Renal cortical epithelial cell (primary cell): ENCODE measurements around the gene CRHBP. TPM values are rescaled to one million over a fixed set of nuclear protein-coding genes. Genes with fewer than 3 reads are reported as not detected.
"Not testable (repeated sequence)": the region's sequence is repeated elsewhere in the genome, so short reads cannot be mapped to it uniquely, and the experiment has no call there.

Experiments
- DNase-seq: peaks from one replicate; pipeline ENCODE4 v3.0.0-alpha.2; 2011; ENCODE audit warnings: low read depth
- total RNA-seq: library from RNA; depleted of rRNA; stranded (reverse); fragments of >200 nt; gene quantifications from 2 replicates; pipeline ENCODE4 v1.2.3, GENCODE V29; 2014

CRHBP gene, protein sequence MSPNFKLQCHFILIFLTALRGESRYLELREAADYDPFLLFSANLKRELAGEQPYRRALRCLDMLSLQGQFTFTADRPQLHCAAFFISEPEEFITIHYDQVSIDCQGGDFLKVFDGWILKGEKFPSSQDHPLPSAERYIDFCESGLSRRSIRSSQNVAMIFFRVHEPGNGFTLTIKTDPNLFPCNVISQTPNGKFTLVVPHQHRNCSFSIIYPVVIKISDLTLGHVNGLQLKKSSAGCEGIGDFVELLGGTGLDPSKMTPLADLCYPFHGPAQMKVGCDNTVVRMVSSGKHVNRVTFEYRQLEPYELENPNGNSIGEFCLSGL
- total RNA-seq, result not detected in 2 replicates

DNA sequence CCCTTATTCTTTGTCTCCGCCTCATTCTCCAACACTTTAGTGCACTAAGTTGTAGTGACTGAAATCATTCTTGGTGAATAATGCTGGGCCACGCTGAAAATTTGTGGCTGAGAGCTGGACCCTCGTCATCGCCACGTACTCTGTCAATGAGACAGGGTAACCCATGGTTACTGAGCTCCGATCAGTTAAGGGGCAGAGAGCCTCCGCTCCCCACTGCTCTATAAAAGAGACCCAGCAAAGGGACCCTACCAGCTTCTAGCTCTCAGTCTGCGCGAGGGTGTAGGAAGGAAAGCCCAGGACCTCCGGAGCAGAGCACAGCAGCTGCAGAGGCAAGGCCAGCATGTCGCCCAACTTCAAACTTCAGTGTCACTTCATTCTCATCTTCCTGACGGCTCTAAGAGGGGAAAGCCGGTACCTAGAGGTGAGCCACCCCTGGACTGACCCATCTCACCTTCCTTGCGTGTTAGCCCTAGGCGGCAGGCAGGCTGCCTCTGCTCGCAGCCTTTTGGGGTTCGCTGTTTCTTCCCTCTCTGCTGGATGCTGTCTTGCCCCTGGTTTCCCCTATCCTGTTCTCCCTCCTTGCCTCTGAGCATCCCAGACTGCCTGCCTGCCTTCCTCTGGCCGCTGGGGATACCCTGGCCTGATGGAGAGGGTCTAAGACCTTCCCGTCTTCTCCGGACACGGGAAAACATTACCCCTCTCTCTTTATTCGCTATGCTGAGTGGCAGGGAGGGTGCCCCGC, at the start of gene CRHBP:
TSS of gene CRHBP (plus strand) at position 251 of the 742 bp plus-strand sequence. CDS start at position 341, 90 bp downstream.
- no peak for DNase-seq

DNA sequence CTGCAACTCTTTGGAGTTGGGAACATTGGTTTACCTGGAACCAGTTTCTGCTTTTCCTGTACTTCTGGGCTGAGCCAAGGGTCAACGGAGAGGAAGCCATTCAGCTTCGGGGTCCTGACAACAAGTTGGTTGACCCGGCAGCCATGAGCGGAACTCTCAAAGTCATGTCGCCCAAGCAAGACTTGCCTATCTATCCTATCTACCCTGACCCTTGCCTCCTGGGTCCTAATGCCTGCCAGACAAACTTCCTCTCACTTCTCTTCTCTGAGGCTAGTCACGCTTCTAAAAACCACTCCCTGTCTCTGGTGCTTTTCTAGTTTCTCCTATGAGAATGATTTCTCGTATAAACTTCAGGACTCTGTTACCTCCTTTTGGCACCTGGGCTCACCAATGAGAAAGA, 44.7 kb upstream of the CRHBP start:
- DNase-seq, result no peak

DNA sequence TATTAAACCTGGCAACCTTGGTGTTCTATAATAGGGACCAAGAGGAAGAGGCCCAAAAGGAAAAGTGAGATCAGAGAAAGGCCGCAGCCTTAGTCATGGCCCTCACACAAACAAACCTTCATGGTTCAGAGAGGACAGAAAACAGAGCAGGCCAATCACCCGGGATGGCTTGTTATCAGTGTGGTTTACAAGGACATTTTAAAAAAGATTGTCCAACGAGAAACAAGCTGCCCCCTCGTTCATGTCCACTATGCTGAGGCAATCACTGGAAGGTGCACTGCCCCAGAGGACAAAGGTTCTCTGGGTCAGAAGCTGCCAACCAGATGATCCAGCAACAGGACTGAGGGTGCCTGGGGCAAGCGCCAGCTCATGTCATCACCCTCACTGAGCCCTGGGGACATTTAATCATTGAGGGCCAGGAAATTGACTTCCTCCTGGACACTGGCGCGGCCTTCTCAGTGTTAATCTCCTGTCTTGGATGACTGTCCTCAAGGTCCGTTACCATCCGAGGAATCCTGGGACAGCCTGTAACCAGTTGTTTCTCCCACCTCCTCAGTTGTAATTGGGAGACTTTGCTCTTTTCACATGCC, 42.4 kb upstream of the CRHBP start:
- DNase-seq, result not testable (repeated sequence)

DNA sequence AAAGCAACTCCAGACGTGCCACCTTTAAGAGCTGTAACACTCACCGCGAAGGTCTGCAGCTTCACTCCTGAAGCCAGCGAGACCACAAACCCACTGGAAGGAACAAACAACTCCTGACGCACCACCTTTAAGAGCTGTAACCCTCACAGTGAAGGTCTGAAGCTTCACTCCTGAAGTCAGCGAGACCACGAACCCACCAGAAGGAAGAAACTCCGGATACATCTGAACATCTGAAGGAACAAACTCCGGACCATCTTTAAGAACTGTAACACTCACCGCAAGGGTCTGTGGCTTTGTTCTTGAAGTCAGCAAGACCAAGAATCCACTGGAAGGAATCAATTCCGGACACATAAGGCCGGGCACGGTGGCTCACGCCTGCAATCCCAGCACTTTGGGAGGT, 38.2 kb upstream of the CRHBP start:
- DNase-seq, result not testable (repeated sequence)

DNA sequence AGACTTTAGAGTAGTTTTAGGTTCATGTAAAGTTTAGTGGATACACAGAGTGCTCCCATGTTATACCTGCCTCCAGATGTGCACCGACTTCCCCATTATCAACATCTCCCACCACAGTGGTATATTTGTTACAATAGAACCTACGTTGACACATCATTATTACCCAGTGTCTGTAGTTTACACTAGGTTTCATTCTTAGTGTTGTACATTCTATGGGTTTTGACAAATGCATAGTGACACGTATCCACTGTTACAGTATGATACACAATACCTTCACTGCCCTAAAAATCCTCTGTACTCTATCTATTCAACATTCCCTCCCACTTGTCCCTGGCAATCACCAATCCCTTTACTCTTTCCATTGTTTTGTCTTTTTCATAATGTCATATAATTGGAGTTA, 34.3 kb upstream of the CRHBP start:
- DNase-seq, result no peak

DNA sequence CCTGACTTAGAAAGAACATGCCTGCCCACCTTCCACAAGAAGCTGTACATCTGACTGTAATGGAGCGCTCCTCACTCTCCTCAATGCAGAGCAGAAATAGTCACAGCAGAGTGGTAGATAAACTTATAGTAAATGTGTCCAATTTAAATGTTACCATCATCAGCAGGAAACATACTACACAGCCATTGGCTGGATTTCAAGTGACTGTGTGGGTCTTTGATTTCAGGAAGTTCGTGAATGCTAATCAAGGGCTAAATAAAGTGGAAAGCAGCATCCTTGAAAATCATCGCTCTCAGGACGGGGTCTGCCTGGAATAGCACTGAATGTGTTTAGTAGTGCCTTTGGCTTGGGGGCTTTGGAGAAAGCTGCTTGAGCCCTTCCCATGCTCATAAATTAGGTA, 32.4 kb upstream of the CRHBP start:
- DNase-seq, result no peak

DNA sequence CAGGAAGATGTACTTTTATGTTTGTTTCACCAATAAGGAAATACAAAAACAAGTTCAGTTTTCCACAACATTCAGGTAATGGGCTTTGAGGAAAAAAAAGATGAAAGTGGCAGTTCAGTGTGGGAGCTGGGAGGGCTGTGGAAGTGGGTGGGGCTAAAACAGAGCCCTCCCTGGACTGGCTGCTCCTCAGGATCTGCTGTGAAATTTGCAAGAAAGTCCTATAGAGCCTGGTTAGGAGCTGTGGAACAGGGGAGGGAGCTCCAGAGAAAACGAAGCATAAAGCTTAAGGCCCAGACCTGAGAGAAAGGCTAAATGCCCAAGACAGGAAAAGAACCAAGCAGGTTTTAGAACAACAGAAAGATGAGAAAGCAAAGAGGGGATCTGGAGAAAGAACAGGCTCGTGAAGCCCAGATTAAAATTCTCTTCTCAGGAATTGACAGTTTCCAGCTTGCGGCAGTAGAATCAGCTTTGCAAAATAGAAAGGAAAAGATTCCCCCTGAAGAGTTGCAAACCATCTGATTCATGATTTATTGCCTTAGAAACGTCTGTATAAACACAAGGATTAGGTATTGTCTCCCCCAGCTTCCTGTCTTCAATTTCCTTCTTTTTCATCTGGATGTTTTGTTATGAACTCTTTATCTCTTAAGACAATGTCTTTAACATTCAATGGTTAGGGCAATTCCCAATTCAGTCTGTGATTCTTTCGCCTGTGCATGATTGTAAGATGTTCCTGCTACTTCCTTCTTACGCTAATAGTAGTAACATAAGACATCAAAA, 26.3 kb upstream of the CRHBP start:
- DNase-seq, result peak; percentile 1

DNA sequence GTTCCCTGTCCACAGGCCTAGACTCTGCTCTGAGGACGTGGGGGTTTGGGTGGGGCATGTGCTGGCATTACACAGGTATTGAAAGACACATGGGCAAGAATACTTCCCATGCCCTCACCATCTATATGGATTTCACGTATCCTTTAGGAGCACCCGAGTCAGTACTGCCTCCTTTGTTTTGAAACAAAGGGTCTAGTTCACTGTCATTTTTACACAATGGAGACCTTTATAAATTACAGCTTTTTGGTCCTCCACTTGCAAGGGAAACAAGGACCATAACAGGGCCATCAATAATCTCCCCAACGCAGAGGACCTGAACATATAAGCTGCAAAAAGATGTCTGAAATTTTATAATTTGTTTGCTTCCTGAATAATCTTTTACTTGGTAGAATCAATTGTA, 24.9 kb upstream of the CRHBP start:
- DNase-seq, result no peak

DNA sequence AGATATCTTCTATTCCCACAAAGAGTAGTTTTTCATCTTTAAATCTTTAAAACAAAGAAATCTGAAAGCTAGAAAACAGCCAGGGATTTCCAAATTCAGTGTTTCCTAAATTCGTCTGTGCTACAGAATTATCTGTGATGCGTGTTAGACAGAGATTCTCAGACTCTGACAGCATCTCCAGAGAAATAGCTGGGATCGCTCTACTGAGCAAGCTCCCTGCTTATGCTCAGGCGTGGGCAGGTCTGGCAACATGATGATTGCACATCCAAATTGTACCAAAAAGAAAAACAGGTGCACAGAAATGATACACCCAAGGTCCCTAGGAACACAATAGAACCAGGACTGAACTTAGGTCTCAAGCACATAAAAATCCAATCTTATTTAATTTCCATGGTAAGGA, 22.8 kb upstream of the CRHBP start:
- no peak for DNase-seq

DNA sequence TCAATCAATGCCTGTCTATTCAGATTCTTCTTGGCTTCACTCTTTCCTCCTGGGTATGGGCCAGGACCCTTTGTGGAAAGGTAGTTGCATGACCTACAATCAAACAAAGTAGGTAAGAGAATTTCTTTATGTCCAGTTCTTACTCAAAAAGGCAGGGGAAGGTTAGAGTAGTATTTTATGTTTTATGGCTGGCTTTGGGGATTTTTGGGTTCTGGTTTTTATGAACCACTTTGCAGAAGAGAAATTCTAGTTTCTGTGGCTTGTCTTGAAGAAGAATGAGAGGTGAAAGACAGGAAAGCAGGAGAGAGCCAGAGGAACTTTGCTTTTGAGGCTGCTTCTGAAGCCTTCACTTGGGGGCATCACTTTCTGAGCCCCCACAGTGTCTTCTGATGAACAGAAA, 14.7 kb upstream of the CRHBP start:
- DNase-seq, result no peak

DNA sequence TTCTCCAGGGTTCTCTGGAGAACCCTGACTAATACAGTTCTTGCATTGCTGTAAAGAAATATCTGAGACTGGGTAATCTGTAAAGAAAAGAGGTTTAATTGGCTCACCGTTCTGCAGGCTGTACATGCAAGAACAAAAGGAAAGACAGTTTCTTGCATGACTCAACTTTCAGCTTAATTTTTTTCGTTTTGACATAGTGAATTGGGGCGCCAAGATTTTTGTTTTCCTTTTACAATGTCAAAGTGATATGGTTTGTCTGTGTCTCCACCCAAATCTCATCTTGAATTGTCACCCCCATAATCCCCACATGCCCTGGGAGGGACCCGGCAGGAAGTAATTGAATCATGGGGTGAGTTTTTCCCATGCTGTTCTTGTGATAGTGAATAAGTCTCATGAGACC, 11.8 kb upstream of the CRHBP start:
- DNase-seq, result no peak

DNA sequence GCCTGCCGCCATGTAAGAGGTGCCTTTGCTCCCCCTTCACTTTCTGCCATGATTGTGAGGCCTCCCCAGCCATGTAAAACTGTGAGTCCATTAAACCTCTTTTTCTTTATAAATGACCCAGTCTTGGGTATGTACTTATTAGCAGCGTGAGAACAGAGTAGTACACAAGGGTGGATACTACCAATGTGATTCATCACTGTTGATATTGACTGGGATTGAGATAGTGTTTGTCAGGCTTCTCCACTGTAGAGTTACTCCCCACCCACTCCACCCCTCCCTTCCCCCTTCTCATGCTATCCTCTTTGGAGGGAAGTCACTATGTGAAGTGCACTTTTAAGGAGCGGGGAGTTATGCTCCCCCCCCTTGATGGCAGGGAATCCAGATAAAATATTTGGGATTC, 11.4 kb upstream of the CRHBP start:
- DNase-seq, result no peak

DNA sequence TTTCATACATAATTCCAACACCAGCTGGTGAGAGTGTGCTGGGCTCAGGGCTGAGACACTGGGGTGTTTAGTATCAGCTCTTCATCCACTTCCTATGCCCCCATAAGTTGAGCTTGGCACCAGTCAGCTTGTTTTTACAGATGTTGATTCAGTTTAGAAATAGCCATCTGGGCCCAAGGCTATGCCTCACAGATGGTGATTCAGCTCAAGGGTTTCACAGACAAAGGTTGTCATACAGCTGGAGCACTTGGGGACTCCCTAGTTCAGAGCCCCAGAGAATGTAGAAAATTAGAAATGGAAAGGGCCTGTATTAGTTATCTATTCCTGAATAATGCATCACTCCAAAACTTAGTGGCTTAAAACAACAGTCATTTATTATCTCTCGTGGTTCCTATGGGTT, 10.3 kb upstream of the CRHBP start:
- peak; percentile 13 for DNase-seq

DNA sequence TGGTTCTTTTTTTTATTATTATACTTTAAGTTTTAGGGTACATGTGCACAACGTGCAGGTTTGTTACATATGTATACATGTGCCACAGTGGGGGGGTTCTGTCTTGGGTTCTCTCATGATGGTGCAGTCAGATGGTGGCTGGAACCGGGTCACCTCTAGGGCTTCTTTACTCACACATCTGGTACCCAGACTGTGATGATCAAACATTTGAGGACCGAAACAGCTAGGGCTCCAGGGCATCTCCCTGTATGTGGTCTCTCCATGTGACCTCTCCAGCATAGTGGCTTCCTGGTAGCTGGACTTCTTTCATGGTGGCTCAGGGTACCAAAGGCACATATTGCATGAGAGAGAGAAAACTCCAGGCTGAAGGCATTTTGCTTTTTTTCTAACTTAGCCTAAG, 9.8 kb upstream of the CRHBP start:
- no peak for DNase-seq

DNA sequence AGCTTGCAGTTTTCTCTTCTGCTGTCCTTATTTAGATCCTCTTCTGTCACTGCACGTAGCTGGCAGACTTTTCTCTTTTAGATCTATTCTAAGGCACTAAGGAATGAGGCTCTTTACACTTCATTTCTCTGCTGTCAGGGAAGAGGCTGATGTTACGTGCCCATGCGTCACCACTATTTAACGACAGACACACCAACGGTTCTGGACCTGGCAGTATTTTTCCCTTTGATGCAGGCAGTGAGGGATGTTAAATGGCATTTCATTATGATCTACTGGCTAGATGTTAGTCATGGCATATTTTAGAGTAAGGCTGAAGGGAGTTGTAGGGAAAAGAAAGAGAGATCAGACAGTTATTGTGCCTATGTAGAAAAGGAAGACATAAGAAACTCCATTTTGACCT, 8.2 kb upstream of the CRHBP start:
- DNase-seq, result peak; percentile 3

DNA sequence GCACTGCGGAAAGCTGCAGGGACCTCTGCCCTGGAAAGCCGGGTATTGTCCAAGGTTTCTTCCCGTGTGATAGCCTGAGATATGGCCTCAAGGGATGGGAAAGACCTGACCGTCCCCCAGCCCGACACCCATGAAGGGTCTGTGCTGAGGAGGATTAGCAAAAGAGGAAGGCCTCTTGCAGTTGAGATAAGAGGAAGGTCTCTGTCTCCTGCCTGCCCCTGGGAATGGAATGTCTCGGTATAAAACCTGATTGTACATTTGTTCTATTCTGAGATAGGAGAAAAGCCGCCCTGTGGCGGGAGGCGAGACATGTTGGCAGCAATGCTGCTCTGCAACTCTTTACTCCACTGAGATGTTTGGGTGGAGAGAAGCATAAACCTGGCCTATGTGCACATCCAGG, 7.6 kb upstream of the CRHBP start:
- DNase-seq, result not testable (repeated sequence)

DNA sequence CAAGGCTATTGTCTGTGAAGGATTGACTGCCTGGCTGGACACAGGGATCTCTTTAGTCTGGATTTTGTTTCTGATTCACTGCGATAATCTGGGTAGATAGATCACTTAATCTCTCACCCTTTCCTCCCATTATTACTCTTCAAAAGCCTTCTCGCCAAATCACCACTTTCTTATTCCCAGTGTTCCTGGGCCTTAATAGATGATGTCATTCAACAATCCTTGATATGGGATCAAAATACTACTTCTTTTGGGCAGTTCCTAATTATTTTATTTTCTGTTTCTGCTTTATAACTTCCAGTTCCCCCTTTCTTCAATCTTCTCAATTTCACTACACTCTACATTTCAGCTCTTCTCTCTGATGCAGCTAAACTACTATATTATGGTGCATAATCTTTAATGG, 6.8 kb upstream of the CRHBP start:
- DNase-seq, result no peak

DNA sequence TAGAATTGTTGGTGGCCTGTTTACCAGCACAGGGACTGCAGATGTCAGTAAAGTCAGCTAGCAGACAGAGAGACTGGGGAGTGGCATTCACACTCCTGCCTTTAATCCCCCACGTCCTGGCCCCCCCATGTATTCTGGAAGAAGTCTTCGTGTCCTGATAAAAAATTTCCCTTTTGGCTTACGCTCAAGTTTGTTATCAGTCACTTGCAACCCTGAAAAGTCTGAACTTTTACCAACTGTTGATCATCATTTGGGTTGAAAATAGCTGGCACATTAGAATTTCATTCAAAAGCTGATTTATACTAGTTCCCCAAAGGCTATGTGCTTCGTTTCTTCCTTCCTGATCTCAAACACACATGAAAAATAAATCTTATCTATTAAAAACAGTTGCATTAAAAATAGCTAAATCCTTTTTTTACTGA, 5.8 kb upstream of the CRHBP start:
- no peak for DNase-seq

DNA sequence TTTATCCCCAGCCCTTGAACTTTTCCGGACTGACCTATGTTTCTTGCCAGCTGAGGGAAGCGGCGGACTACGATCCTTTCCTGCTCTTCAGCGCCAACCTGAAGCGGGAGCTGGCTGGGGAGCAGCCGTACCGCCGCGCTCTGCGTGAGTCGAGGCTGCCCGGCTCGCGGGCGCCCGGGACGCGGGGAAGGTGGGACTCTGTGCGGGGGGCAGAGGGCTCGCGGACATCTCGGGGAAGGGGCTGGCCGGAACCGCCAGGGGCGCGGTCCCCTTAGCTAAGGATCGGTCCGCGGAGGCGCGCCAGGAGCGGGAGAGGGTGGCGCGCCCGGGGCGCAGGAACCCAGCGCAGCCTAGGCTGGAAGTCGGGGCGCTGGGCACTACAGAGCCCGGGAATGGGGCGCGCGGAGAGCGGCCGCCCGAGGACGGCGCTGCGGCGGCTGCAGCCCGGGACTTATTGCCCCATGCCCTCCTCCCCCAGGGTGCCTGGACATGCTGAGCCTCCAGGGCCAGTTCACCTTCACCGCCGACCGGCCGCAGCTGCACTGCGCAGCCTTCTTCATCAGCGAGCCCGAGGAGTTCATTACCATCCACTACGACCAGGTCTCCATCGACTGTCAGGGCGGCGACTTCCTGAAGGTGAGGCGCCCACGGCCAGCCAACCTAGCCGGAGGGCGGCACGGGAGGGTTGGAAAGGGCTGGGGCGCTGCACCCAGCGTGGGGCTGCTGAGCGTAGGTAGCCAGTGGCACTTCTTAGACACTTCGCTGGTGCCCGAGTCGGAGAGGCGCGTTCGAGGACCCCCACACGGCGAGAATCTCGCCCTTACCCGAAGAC, 922 bp downstream of the CRHBP start:
- DNase-seq, result no peak

DNA sequence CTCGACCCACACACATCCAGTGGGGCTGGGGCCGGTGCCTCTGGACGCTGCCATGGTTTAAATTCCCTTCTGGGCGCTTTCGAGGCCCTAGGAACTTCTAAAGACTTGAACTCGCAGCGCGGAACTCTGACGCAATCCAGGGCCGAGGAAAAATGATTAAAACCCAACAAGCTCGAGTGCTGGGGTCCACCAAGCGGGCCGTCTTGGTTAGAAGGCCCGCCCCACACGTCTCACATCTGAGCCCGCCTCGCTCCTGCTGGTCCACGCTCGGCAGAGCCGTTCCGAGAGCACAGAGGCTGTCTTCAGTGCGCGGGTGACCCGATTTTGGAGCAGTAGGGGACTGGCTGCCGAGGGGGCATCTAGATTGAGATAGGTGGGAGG, 1.5 kb downstream of the CRHBP start:
- DNase-seq, result no peak

DNA sequence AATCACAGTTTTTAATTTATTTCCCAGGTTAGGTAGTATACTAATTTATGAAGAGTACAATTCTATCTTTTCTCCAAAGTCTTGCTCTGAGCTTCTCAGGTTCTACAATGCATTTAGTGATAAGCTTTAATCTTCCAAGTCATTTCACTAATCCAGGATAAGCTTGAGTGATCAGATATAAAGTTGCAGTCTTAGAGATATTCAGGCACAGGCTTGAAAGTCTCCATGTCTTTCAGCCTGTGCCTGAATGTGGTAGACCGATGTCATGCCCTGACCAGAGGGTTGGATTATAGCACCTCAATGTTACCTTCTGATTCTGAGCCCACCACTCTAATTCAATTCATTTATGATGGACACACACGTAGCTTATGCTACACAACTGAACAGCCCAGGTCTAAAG, 3.2 kb downstream of the CRHBP start:
- DNase-seq, result no peak
